Panc1 (cell line): ENCODE results near the gene USP8.

ENCODE experiments used
- POLR2AphosphoS5 ChIP-seq: IDR thresholded peaks from 2 replicates; pipeline ENCODE4 v1.6.1; 2012; ENCODE audit warnings: mild to moderate bottlenecking, low read depth, low read length, moderate library complexity
- TCF7L2 ChIP-seq: IDR thresholded peaks from 2 replicates; pipeline ENCODE4 v1.6.1; 2011; ENCODE audit warnings: mild to moderate bottlenecking, low read depth, low read length, inconsistent platforms
- TF ChIP-seq, protein P1 (sequence below): fragments of 450-650 bp; IDR thresholded peaks from 2 replicates; pipeline ENCODE4 v1.5.1; 2017; ENCODE audit warnings: mild to moderate bottlenecking

DNA sequence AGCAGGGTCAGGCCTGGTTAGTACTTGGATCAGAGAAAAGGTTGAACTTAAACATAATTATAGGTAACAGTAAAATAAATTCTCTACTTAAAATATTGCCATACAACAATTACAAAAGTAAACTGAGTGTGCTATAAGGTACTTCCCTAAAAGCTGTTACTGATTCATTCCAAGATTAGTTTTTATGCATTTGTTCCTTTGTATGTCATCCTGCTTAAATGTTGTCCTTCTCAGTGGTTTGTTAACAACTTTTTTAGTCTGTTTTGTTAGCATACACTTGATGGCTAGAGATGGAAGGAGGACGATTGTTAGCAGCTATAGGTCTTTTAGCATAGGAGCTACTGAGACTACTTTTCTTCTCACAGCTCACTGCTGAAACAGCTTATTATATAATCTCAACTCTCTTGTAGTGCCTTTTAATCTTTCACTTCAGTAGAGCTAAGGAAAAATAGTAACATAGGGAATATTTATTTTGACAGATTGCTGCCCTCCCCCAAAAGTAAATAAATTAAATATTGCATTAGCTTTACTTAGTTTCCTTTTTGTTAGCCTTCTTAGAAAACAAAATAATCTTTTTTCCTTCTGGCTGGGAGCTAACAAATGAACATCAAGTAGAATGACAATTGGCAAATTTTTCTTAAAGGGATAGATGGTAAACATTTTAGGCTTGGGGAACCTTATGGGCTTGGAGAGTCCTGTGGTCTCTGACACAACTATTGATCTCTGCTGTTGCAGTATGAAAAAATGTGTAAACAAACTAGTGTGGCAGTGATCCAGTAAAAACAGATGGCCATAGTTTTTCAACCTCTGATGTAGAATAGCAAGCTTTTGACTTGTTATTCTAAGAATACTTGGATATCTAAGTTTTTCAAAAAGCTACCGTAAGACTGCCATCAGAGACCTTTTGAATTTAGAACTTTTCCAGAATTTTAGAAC is 39.5 kb downstream of the USP8 start:
- TF ChIP-seq, protein P1, sequence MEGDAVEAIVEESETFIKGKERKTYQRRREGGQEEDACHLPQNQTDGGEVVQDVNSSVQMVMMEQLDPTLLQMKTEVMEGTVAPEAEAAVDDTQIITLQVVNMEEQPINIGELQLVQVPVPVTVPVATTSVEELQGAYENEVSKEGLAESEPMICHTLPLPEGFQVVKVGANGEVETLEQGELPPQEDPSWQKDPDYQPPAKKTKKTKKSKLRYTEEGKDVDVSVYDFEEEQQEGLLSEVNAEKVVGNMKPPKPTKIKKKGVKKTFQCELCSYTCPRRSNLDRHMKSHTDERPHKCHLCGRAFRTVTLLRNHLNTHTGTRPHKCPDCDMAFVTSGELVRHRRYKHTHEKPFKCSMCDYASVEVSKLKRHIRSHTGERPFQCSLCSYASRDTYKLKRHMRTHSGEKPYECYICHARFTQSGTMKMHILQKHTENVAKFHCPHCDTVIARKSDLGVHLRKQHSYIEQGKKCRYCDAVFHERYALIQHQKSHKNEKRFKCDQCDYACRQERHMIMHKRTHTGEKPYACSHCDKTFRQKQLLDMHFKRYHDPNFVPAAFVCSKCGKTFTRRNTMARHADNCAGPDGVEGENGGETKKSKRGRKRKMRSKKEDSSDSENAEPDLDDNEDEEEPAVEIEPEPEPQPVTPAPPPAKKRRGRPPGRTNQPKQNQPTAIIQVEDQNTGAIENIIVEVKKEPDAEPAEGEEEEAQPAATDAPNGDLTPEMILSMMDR = no peak
- TF ChIP-seq POLR2AphosphoS5 (no peak), TCF7L2 (no peak)
